ENCODE results near the gene SIDT2. TPM values are rescaled to one million over a fixed set of nuclear protein-coding genes. Genes with fewer than 3 reads are reported as not detected.

Gene SIDT2
- total RNA-seq, 1 experiment from 2014 or later: 37.0 TPM

GRCh38 chr11:117175104-117175503 lies 3.4 kb upstream of the SIDT2 start:
- TF ChIP-seq MAX (IDR thresholded peaks at IDR 0.05) (no peak), REST (IDR thresholded peaks at IDR 0.05; ENCODE audit: low read depth) (no peak), EZH2phosphoT487 (IDR thresholded peaks at IDR 0.05; ENCODE audit: borderline replicate concordance) (no peak), POLR2A (IDR thresholded peaks at IDR 0.05; ENCODE audit: borderline replicate concordance, extremely low read depth, insufficient read depth, insufficient read length) (no peak), ZFX (IDR thresholded peaks at IDR 0.05) (no peak), ZNF274 (IDR thresholded peaks at IDR 0.05; ENCODE audit: low read depth, low read length) (no peak), ELF1 (IDR thresholded peaks at IDR 0.05; ENCODE audit: borderline replicate concordance, low read depth) (no peak), SIN3A (IDR thresholded peaks at IDR 0.05; ENCODE audit: low read depth) (no peak), EZH2 (IDR thresholded peaks at IDR 0.05) (no peak), FOSL1 (IDR thresholded peaks at IDR 0.05; ENCODE audit: low read depth) (no peak), SP1 (IDR thresholded peaks at IDR 0.05; ENCODE audit: low read depth) (no peak), YY1 (IDR thresholded peaks at IDR 0.05; ENCODE audit: extremely low read depth, insufficient replicate concordance, low read depth, low read length) (no peak), ATF3 (IDR thresholded peaks at IDR 0.05) (no peak), CTCF (IDR thresholded peaks at IDR 0.05 in 2 of 3, conservative IDR thresholded peaks at IDR 0.05 in 1 of 3; ENCODE audit: borderline replicate concordance in 1 of 3, insufficient read depth in 1 of 3, low read depth in 2 of 3, low read length in 2 of 3) (no peak), CBX3 (IDR thresholded peaks at IDR 0.05; ENCODE audit: low read depth) (no peak), TCF7L2 (IDR thresholded peaks at IDR 0.05; ENCODE audit: borderline replicate concordance, extremely low read depth, insufficient read depth, insufficient read length) (no peak)
- Histone ChIP-seq H3K9me2 (ENCODE audit: insufficient read depth) (no peaks in the 10 kb centered on the region), H3K27me3 (ENCODE audit: insufficient read depth, low read length) (no peaks in the 10 kb centered on the region), H3K4me3 (replicated peaks in 1 of 2; ENCODE audit: low read depth in 1 of 2, low read length in 2 of 2) (no peak overlapping the region), H3K9me3 (ENCODE audit: control insufficient read depth in 1 of 2, insufficient read depth in 1 of 2, low read depth in 1 of 2, low read length in 2 of 2) (no peaks in the 10 kb centered on the region), H3K9ac (ENCODE audit: low read length) (peak overlapping the region; percentile 48), H3K4me2 (ENCODE audit: low read length) (peak overlapping the region; percentile 74), H2AFZ (ENCODE audit: low read depth, low read length, poor library complexity, severe bottlenecking) (no peak overlapping the region), H3K79me2 (ENCODE audit: insufficient read depth, low read length) (0 out of 2 replicates have a peak, but pooled peaks cover 6% of the 10 kb centered on the region), H4K20me1 (ENCODE audit: insufficient read depth) (no peaks in the 10 kb centered on the region), H3K4me1 (ENCODE audit: control insufficient read depth in 1 of 2, insufficient read depth in 2 of 2, low read length in 2 of 2) (peaks cover 33 to 71% of the 10 kb centered on the region in 2 experiments), H3K27ac (ENCODE audit: low read depth, low read length) (peak overlapping the region; percentile 60; the same call in 1 of the 2 replicates), H3K36me3 (ENCODE audit: control insufficient read depth in 1 of 2, insufficient read depth in 2 of 2, low read length in 2 of 2) (peaks cover 0 to 7% of the 10 kb centered on the region in 2 experiments; a peak in 1 of 4 replicates)
- ChIA-PET CTCF (no interaction called here), POLR2A (no interaction called here), RAD21 (ENCODE audit: low non-redundant PET in 1 of 2, low total read pairs in 2 of 2, uncharacterized antibody in 2 of 2, unreplicated experiment in 2 of 2) (no interaction called here)
- DNase-seq (ENCODE audit: low read depth, low spot score) (no peak), ATAC-seq (no peak)
- BruUV-seq (replicated peaks): no TSS peak
- intact Hi-C loops (cut with micrococcal nuclease): no loop called here
